NT2/D1 (cell line): ENCODE data around the gene ANKRD53.

ENCODE experiments used
- YY1 ChIP-seq: IDR thresholded peaks from 2 replicates; pipeline ENCODE4 v1.6.1; 2011; ENCODE audit not compliant: insufficient read length, insufficient read depth
- ZNF274 ChIP-seq: IDR thresholded peaks from 2 replicates; pipeline ENCODE4 v1.6.1; 2011; ENCODE audit warnings: mild to moderate bottlenecking, low read depth, low read length

DNA sequence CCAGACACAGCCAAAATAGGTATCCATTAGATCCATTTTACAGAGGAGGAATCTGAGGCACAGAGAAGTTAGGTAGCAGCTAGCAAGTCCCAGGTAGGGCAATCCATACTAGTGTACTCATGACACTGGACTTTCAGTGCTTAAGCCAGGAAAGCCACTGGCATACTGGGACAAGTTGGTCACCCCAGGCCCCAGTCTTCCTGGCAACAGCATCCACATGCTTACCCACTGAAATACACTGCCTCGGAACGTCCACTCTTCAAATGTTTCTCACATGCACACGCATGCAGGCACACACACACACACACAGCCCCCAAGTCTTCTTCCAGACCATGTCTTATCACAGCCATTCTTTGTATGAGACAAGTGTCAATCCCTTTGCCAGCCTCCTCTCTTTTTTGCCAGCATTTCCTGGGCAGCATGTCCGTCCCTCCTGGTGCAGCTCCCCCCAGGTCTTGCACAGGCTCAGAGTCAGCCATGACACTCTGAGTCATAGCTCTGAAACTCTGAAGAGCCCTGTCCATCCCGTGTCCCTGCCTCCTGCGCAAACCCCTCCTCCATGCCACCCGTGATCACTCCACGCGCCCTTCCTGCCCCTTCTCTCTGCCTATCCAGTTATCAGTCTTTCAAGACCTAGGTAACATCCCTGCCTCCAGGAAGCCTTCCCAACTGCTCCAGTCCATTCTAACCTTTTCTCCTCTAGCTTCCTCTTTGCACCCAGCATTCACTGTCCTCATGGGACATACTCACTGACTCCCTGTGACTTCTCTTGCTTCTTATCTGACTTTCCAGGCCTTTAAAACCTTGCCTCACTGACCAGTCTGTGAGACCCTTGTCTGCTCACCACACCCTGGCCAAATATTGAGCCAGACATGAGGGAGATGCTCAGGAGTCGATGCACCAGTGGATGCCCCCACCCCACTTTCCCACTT lies 27.1 kb downstream of the ANKRD53 start:
- TF ChIP-seq ZNF274 (no peak), YY1 (no peak)
